Measurements from ENCODE around the gene GAN.

- TF ChIP-seq CTCF (conservative IDR thresholded peaks at IDR 0.05), result no peak
- no peak for TF ChIP-seq ZFX (IDR thresholded peaks at IDR 0.05)
These were observed 18.6 kb downstream of the GAN start for GRCh38 chr16:81333356-81333755.
